HL-60 (cell line): ENCODE results near the gene BEX4.
"Not testable (repeated sequence)": the region's sequence is repeated elsewhere in the genome, so short reads cannot be mapped to it uniquely, and the experiment has no call there.

Source experiments
- DNase-seq, 2 experiments: peaks; one replicate each; pipeline ENCODE4 v3.0.0-alpha.2; 2010 to 2020; ENCODE audit warnings: low read depth in 1 of 2, low spot score in 1 of 2
- H3K27ac ChIP-seq: fragments of 250-450 bp; sonication (Bioruptor Pico); replicated peaks from 2 replicates; pipeline ENCODE4 v1.5.1; 2020; ENCODE audit warnings: mild to moderate bottlenecking, moderate library complexity
- H3K27me3 ChIP-seq: fragments of 250-450 bp; sonication (Bioruptor Pico); 2 replicates; pipeline ENCODE4 v1.5.1; 2021; ENCODE audit warnings: mild to moderate bottlenecking, moderate library complexity; ENCODE audit not compliant: insufficient read depth, poor library complexity, severe bottlenecking
- H3K4me3 ChIP-seq: replicated peaks from 2 replicates; pipeline ENCODE4 v1.5.1; 2011; ENCODE audit warnings: mild to moderate bottlenecking, control low read depth, low read length; ENCODE audit not compliant: insufficient read depth
- GABPA ChIP-seq: IDR thresholded peaks from 2 replicates; pipeline ENCODE4 v1.6.1; 2012; ENCODE audit warnings: low read depth
- POLR2AphosphoS5 ChIP-seq: IDR thresholded peaks from 2 replicates; pipeline ENCODE4 v1.6.1; 2012; ENCODE audit warnings: low read depth
- SPI1 ChIP-seq: IDR thresholded peaks from 2 replicates; pipeline ENCODE4 v1.6.1; 2012; ENCODE audit warnings: low read depth, mild to moderate bottlenecking, borderline replicate concordance
- TF ChIP-seq, protein P1 (sequence below): IDR thresholded peaks from one replicate; pipeline ENCODE4 v1.5.1; 2011; ENCODE audit warnings: low read length, control low read depth, inconsistent platforms; ENCODE audit not compliant: insufficient read depth
- TF ChIP-seq, protein P2 (sequence below): IDR thresholded peaks from 2 replicates; pipeline ENCODE4 v1.6.1; 2012; ENCODE audit warnings: low read depth; ENCODE audit not compliant: insufficient replicate concordance

Gene BEX4

DNA sequence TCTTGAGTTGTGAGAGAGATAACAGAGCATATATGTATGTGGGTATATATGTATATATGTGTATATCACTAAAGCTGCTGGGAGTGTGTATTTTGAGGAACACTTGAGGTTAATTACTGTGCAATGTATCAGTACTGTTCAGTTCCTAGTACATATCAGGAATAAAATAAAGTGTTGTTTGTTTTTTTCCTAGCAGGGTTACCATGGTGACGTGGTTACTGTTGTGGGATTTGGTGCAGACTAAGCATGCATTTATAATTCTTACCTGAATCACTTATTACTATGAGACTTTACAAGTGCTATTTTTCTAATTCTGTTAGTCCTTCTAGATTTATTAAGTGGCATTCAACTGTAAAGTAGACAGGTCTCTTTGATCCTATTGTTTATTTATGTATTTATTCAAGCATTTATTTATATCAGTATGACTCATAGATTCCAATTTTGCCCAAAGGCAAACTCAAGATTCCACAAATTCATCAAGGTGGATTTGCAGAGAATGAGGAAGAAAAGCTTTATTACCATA is 26.9 kb upstream of the BEX4 start:
- no peak overlapping the region for H3K27ac ChIP-seq
- no peak for DNase-seq
- no peaks in the 10 kb centered on the region for H3K27me3 ChIP-seq
- TF ChIP-seq GABPA (no peak), POLR2AphosphoS5 (no peak), SPI1 (no peak)
- TF ChIP-seq, protein P1, sequence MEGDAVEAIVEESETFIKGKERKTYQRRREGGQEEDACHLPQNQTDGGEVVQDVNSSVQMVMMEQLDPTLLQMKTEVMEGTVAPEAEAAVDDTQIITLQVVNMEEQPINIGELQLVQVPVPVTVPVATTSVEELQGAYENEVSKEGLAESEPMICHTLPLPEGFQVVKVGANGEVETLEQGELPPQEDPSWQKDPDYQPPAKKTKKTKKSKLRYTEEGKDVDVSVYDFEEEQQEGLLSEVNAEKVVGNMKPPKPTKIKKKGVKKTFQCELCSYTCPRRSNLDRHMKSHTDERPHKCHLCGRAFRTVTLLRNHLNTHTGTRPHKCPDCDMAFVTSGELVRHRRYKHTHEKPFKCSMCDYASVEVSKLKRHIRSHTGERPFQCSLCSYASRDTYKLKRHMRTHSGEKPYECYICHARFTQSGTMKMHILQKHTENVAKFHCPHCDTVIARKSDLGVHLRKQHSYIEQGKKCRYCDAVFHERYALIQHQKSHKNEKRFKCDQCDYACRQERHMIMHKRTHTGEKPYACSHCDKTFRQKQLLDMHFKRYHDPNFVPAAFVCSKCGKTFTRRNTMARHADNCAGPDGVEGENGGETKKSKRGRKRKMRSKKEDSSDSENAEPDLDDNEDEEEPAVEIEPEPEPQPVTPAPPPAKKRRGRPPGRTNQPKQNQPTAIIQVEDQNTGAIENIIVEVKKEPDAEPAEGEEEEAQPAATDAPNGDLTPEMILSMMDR: no peak
- TF ChIP-seq, protein P2, sequence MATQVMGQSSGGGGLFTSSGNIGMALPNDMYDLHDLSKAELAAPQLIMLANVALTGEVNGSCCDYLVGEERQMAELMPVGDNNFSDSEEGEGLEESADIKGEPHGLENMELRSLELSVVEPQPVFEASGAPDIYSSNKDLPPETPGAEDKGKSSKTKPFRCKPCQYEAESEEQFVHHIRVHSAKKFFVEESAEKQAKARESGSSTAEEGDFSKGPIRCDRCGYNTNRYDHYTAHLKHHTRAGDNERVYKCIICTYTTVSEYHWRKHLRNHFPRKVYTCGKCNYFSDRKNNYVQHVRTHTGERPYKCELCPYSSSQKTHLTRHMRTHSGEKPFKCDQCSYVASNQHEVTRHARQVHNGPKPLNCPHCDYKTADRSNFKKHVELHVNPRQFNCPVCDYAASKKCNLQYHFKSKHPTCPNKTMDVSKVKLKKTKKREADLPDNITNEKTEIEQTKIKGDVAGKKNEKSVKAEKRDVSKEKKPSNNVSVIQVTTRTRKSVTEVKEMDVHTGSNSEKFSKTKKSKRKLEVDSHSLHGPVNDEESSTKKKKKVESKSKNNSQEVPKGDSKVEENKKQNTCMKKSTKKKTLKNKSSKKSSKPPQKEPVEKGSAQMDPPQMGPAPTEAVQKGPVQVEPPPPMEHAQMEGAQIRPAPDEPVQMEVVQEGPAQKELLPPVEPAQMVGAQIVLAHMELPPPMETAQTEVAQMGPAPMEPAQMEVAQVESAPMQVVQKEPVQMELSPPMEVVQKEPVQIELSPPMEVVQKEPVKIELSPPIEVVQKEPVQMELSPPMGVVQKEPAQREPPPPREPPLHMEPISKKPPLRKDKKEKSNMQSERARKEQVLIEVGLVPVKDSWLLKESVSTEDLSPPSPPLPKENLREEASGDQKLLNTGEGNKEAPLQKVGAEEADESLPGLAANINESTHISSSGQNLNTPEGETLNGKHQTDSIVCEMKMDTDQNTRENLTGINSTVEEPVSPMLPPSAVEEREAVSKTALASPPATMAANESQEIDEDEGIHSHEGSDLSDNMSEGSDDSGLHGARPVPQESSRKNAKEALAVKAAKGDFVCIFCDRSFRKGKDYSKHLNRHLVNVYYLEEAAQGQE: no peak
- no peak overlapping the region for H3K4me3 ChIP-seq

DNA sequence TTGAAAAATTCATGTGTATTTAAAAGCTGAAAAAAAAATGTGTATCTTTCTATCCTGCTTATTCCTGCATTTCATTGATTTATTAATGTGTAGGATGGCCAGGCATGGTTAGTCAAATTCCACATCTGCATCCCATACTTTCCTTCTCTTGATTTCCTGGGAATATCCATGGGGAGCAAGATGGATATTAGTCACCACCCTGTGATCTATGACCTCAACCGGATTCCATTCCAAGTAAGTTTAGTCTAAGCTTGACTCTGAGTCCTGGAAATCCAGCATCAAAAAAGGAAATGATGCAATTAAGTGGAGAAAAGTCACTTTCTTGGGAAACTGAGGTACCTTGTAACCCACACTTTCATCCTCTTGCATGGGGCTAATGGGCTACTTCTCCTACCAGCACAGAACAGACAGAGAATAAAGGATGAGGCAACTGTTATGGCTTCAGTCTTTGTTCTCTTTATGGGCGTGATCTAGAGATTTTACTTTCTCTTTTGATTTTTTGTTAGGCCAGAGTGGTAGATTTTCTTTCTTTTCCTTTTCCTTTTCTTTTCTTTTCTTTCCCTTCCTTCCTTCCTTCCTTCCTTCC is 17.1 kb upstream of the BEX4 start:
- no peak for DNase-seq
- Histone ChIP-seq H3K27me3 (no peaks in the 10 kb centered on the region), H3K27ac (no peak overlapping the region), H3K4me3 (no peak overlapping the region)
- TF ChIP-seq POLR2AphosphoS5 (no peak), SPI1 (no peak), GABPA (no peak)
- TF ChIP-seq, protein P2: no peak
- TF ChIP-seq, protein P1: no peak

DNA sequence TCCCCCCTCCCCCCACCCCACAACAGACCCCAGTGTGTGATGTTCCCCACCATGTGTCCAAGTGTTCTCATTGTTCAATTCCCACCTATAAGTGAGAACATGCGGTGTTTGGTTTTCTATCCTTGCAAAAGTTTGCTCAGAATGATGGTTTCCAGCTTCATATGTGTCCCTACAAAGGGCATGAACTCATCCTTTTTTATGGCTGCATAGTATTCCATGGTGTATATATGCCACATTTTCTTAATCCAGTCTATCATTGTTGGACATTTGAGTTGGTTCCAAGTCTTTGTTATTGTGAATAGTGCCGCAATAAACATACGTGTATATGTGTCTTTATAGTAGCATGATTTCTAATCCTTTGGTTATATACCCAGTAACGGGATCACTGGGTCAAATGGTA is 16.2 kb upstream of the BEX4 start:
- not testable (repeated sequence) for H3K27ac ChIP-seq, H3K27me3 ChIP-seq, DNase-seq, H3K4me3 ChIP-seq

DNA sequence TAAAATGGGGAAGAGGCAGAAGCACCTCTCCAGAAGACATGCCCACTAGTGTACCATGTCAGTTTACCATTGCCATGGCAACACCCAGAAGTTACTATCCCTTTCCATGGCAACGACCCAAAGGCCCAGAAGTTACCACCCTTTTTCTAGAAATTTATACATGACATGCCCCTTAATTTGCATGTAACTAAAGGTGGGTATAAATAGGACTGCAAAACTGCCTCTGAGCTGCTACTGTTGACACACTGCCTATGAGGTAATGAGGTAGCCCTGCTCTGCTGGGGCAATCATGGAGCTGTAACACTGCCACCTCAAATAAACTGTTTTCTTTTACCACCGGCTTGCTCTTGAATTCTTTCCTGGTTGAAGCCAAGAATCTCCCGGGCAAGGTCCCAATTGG is 13.9 kb upstream of the BEX4 start:
- no peak for DNase-seq
- Histone ChIP-seq H3K4me3 (no peak overlapping the region), H3K27me3 (peaks cover 3% of the 10 kb centered on the region), H3K27ac (no peak overlapping the region)
- TF ChIP-seq, protein P1: no peak
- TF ChIP-seq, protein P2: no peak
- TF ChIP-seq POLR2AphosphoS5: no peak
- TF ChIP-seq GABPA: no peak
- no peak for TF ChIP-seq SPI1
